ENCODE measurements around the gene CDC45. TPM values are rescaled to one million over a fixed set of nuclear protein-coding genes. Genes with fewer than 3 reads are reported as not detected.

CDC45 gene
- total and polyA plus RNA-seq, 4 experiments from 2014 or later = 0.53 to 0.64 (median 0.57) TPM; not detected in 1

DNA sequence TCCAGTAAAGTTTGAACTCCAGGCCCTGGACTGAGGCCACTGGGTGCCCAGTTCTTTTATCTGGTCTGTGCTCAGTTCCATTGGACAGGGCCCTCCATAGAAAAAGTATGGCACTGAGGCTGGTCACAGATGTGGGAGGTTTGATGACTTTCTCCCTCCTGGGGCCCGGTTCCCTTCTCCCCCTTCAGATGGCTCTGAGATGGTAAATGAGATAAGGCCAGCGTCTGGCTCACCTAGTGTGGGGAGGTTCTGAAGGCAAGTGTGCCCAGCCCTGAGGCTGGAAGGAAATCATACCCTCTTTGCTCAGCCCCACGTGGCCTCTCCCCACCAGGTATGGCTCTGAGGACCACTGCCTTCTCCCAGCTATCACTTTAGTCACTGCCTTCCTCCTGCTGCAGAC lies 45.9 kb downstream of the CDC45 start:
- H3K36me3 ChIP-seq (ENCODE audit: insufficient read depth, low read length) = no peaks in the 10 kb centered on the region
- intact Hi-C loops (cut with micrococcal nuclease) = no loop called here

DNA sequence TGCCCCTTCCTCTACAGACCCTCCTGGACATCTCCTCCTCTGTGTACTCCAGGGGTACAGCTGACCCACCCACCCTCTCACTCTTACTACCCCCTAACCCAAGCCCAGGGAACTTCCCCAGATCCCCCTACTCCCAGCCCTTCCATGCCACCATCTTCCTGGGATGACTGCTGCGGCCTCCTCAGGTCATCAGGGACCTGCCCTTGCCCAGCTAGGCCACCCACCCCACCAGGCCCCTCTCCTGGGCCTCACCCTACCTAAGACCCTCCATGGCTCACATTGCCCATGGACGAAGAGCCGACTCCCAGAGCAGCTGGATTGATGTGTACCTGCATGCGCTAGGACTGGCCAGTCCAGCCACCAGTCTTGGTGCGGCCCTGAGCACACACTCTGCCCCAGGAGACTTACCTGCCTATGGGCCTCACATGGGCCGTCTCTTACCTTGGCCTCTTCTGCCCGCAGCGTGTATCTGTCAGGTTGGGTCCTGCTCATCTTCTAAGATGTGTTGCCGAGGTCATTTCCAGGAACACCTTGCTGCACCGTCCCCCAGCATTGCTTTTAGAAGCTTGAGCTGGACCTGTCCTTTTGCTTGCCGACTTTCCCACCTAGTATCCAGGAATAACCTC lies 46.5 kb downstream of the CDC45 start:
- Mint-ChIP-seq H3K4me3 (peak overlapping the region in 1 of 8 donors; percentile 54), H3K27ac (no peak overlapping the region), H3K4me1 (peaks cover 0 to 5% (median 2%) of the 10 kb centered on the region in 4 donors), H3K27me3 (peaks cover 12 to 22% of the 10 kb centered on the region in 2 donors), H3K36me3 (no peaks in the 10 kb centered on the region), H3K9me3 (no peaks in the 10 kb centered on the region)
- intact Hi-C loops (cut with micrococcal nuclease) = no loop called here
- CTCF ChIA-PET (ENCODE audit: partially characterized antibody) = no interaction called here
- POLR2A ChIA-PET (ENCODE audit: partially characterized antibody) = no interaction called here
- Histone ChIP-seq H3K27me3 (ENCODE audit: insufficient read depth, low read length) (peaks cover 7% of the 10 kb centered on the region), H3K27ac (ENCODE audit: low read depth, low read length) (no peak overlapping the region), H3K4me3 (ENCODE audit: low read length in 2 of 2) (no peak overlapping the region), H3K9me3 (ENCODE audit: control insufficient read depth in 1 of 2, low read length in 2 of 2) (no peaks in the 10 kb centered on the region), H3K4me1 (ENCODE audit: insufficient read depth, low read length) (no peaks in the 10 kb centered on the region), H3K36me3 (ENCODE audit: insufficient read depth, low read length) (no peaks in the 10 kb centered on the region)
- DNase-seq = no peak

More for the DNA sequence above, 45.9 kb downstream of the CDC45 start:
- no peaks in the 10 kb centered on the region for H3K4me1 ChIP-seq (ENCODE audit: insufficient read depth, low read length)
- H3K27me3 ChIP-seq (ENCODE audit: insufficient read depth, low read length) = peaks cover 7% of the 10 kb centered on the region
- Mint-ChIP-seq H3K36me3 (no peaks in the 10 kb centered on the region), H3K27me3 (peaks cover 12 to 22% of the 10 kb centered on the region in 2 donors), H3K27ac (no peak overlapping the region), H3K9me3 (no peaks in the 10 kb centered on the region), H3K4me1 (peaks cover 0 to 5% (median 2%) of the 10 kb centered on the region in 4 donors), H3K4me3 (peak overlapping the region in 2 of 8 donors; percentile 6 to 54)
- no peak overlapping the region for H3K4me3 ChIP-seq (ENCODE audit: low read length in 2 of 2)
- no peak overlapping the region for H3K27ac ChIP-seq (ENCODE audit: low read depth, low read length)
- ChIA-PET CTCF (ENCODE audit: partially characterized antibody) (no interaction called here), POLR2A (ENCODE audit: partially characterized antibody) (no interaction called here)
- no peaks in the 10 kb centered on the region for H3K9me3 ChIP-seq (ENCODE audit: control insufficient read depth in 1 of 2, low read length in 2 of 2)
- no peak for DNase-seq

DNA sequence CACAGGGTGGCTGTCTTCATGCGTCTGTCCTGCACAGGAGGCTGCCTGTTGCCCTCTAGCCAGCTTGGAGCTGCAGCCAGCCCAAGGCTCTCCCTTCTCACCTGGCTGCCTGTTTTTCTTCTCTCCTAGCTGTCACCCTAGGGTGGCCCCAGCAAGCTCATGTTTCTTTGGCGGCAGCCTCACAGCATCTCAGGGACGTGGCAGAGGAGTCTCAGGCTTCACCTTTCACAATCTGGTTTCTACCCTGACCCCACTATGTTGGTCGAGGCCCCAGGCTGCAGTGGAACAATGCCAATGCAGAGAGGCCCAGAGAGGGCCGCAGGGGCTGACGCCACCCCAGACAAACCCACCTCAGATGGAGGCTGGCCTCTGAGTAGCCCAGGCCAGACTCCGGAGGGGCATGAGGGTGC lies 47.0 kb downstream of the CDC45 start:
- Histone ChIP-seq H3K9me3 (ENCODE audit: control insufficient read depth in 1 of 2, low read length in 2 of 2) (no peaks in the 10 kb centered on the region), H3K36me3 (ENCODE audit: insufficient read depth, low read length) (no peaks in the 10 kb centered on the region), H3K4me3 (ENCODE audit: low read length in 2 of 2) (no peak overlapping the region), H3K4me1 (ENCODE audit: insufficient read depth, low read length) (no peaks in the 10 kb centered on the region), H3K27me3 (ENCODE audit: insufficient read depth, low read length) (peaks cover 7% of the 10 kb centered on the region), H3K27ac (ENCODE audit: low read depth, low read length) (no peak overlapping the region)
- H3K9me3 Mint-ChIP-seq = no peaks in the 10 kb centered on the region
- no peak overlapping the region for H3K4me3 Mint-ChIP-seq
- no peaks in the 10 kb centered on the region for H3K36me3 Mint-ChIP-seq
- H3K4me1 Mint-ChIP-seq = peaks cover 0 to 5% (median 2%) of the 10 kb centered on the region in 4 donors
- intact Hi-C loops (cut with micrococcal nuclease) = no loop called here
- DNase-seq = no peak
- no peak overlapping the region for H3K27ac Mint-ChIP-seq
- ChIA-PET CTCF (ENCODE audit: partially characterized antibody) (no interaction called here), POLR2A (ENCODE audit: partially characterized antibody) (no interaction called here)
- H3K27me3 Mint-ChIP-seq = peaks cover 12 to 22% of the 10 kb centered on the region in 2 donors

DNA sequence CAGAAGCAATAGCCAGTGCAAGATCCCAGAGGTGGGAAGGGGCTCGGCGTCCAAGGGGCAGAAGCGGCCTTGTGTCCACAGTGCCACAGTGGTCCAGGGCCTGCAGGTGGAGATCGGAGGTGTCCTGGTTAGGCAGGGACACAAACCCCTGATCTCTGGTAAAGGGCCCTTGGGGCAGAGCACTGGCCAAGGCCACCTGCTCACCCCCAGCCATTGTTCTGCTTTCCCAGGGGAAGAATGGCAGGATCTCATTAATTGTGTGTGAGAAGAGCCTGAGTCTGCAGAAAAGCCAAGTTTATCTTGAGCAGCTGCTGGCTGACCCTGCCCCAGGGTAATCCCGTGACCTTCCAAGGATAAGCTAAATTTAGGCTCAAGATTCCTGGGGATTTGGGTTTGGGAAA lies 47.6 kb downstream of the CDC45 start:
- Mint-ChIP-seq H3K9me3 (no peaks in the 10 kb centered on the region), H3K27me3 (peaks cover 12 to 22% of the 10 kb centered on the region in 2 donors), H3K36me3 (no peaks in the 10 kb centered on the region), H3K4me1 (peaks cover 0 to 5% (median 2%) of the 10 kb centered on the region in 4 donors), H3K27ac (no peak overlapping the region), H3K4me3 (no peak overlapping the region)
- H3K27ac ChIP-seq (ENCODE audit: low read depth, low read length) = no peak overlapping the region
- DNase-seq = no peak
- no peaks in the 10 kb centered on the region for H3K36me3 ChIP-seq (ENCODE audit: insufficient read depth, low read length)
- CTCF ChIA-PET (ENCODE audit: partially characterized antibody) = no interaction called here
- intact Hi-C loops (cut with micrococcal nuclease) = no loop called here
- H3K9me3 ChIP-seq (ENCODE audit: control insufficient read depth in 1 of 2, low read length in 2 of 2) = no peaks in the 10 kb centered on the region
- H3K4me1 ChIP-seq (ENCODE audit: insufficient read depth, low read length) = no peaks in the 10 kb centered on the region
- peaks cover 7% of the 10 kb centered on the region for H3K27me3 ChIP-seq (ENCODE audit: insufficient read depth, low read length)
- H3K4me3 ChIP-seq (ENCODE audit: low read length in 2 of 2) = no peak overlapping the region
- POLR2A ChIA-PET (ENCODE audit: partially characterized antibody) = no interaction called here

DNA sequence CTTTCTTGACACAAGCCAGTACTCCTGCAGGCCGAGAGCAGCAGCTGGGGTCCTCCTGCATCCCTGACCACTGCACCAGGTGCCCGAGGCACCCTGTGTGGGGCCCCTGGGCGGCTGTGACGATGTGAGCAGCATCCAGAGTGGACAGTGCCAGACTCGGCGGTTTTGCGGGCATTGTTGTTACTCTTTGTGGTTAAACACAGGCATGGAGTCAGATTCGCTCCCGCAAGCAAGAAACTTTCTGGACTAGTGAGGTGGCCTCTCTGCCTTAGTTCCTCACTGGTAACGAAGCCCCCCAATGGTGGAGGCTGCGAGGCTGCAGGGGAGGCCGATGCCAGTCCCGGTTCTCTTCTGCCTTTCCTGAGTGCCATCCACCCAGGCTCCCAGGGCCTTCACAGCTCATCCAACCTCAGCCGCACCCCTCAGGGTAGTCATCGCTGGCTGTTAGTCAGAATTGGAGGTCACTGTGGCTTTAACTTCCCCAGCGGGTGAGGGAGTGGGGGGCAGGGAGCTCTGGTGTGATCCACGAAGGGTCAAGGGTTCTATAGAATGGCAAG lies 48.2 kb downstream of the CDC45 start:
- no peak overlapping the region for H3K27ac ChIP-seq (ENCODE audit: low read depth, low read length)
- H3K27ac Mint-ChIP-seq = no peak overlapping the region
- H3K27me3 ChIP-seq (ENCODE audit: insufficient read depth, low read length) = peaks cover 7% of the 10 kb centered on the region
- H3K9me3 ChIP-seq (ENCODE audit: control insufficient read depth in 1 of 2, low read length in 2 of 2) = no peaks in the 10 kb centered on the region
- H3K4me1 Mint-ChIP-seq = peaks cover 0 to 5% (median 2%) of the 10 kb centered on the region in 4 donors
- POLR2A ChIA-PET (ENCODE audit: partially characterized antibody) = no interaction called here
- no peaks in the 10 kb centered on the region for H3K9me3 Mint-ChIP-seq
- peaks cover 13 to 22% of the 10 kb centered on the region in 2 donors for H3K27me3 Mint-ChIP-seq
- H3K4me3 Mint-ChIP-seq = no peak overlapping the region
- no peaks in the 10 kb centered on the region for H3K36me3 Mint-ChIP-seq
- intact Hi-C loops (cut with micrococcal nuclease) = no loop called here
- no peak overlapping the region for H3K4me3 ChIP-seq (ENCODE audit: low read length in 2 of 2)
- no peaks in the 10 kb centered on the region for H3K4me1 ChIP-seq (ENCODE audit: insufficient read depth, low read length)
- H3K36me3 ChIP-seq (ENCODE audit: insufficient read depth, low read length) = no peaks in the 10 kb centered on the region
- DNase-seq = no peak
- CTCF ChIA-PET (ENCODE audit: partially characterized antibody) = no interaction called here

DNA sequence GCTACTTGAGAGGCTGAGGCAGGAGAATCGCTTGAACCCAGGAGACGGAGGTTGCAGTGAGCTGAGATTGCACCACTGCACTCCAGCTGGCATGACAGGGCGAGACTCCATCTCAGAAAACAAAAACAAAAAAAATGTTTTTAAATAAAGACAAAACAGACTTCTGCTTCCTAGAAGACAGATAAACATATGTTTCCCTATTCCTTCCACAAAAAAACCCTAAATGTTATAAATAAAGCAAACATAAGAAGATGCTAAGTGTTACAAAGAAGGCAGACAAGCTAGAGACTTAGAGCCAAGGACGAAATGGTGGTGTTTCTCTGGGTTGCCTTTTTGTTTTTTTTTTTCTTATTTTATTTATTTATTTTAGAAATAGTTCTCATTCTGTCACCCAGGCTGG lies 50.1 kb downstream of the CDC45 start:
- Mint-ChIP-seq H3K27ac (no peak overlapping the region), H3K36me3 (no peaks in the 10 kb centered on the region), H3K27me3 (peaks cover 13 to 18% of the 10 kb centered on the region in 2 donors), H3K4me3 (no peak overlapping the region), H3K4me1 (peaks cover 0 to 2% (median under 1%) of the 10 kb centered on the region in 4 donors), H3K9me3 (no peaks in the 10 kb centered on the region)
- H3K4me1 ChIP-seq (ENCODE audit: insufficient read depth, low read length) = no peaks in the 10 kb centered on the region
- peaks cover 7% of the 10 kb centered on the region for H3K27me3 ChIP-seq (ENCODE audit: insufficient read depth, low read length)
- no peaks in the 10 kb centered on the region for H3K36me3 ChIP-seq (ENCODE audit: insufficient read depth, low read length)
- ChIA-PET POLR2A (ENCODE audit: partially characterized antibody) (no interaction called here), CTCF (ENCODE audit: partially characterized antibody) (no interaction called here)
- H3K9me3 ChIP-seq (ENCODE audit: control insufficient read depth in 1 of 2, low read length in 2 of 2) = no peaks in the 10 kb centered on the region
- intact Hi-C loops (cut with micrococcal nuclease) = no loop called here
- DNase-seq = no peak
- H3K27ac ChIP-seq (ENCODE audit: low read depth, low read length) = no peak overlapping the region
- no peak overlapping the region for H3K4me3 ChIP-seq (ENCODE audit: low read length in 2 of 2)

DNA sequence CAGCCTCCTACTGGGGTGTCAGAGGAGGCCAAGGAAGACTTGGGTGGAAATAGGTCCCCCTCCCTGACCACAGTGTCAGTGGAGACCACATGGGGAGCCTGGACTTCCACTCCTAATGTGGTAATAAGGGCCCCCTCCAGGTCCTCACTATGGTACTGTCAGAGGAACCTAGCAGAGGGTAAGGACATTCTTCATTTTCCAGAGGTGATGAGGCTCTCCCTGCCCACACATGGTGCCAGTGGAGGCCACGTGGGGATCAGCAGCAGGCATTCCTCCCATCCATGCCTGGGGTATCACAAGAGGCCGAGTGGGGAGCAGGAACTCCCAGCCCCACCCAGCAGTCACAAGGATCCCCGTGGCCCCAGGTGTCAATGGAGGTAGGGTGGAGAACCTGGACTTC lies 51.0 kb downstream of the CDC45 start:
- Histone ChIP-seq H3K36me3 (ENCODE audit: insufficient read depth, low read length) (no peaks in the 10 kb centered on the region), H3K4me3 (ENCODE audit: low read length in 2 of 2) (no peak overlapping the region), H3K27me3 (ENCODE audit: insufficient read depth, low read length) (no peaks in the 10 kb centered on the region), H3K4me1 (ENCODE audit: insufficient read depth, low read length) (no peaks in the 10 kb centered on the region), H3K27ac (ENCODE audit: low read depth, low read length) (no peak overlapping the region), H3K9me3 (ENCODE audit: control insufficient read depth in 1 of 2, low read length in 2 of 2) (no peaks in the 10 kb centered on the region)
- Mint-ChIP-seq H3K27me3 (peaks cover 14 to 16% of the 10 kb centered on the region in 2 donors), H3K4me3 (no peak overlapping the region), H3K4me1 (no peaks in the 10 kb centered on the region), H3K27ac (peak overlapping the region in 1 of 7 donors; percentile 37), H3K9me3 (no peaks in the 10 kb centered on the region), H3K36me3 (no peaks in the 10 kb centered on the region)
- ChIA-PET CTCF (ENCODE audit: partially characterized antibody) (no interaction called here), POLR2A (ENCODE audit: partially characterized antibody) (no interaction called here)
- no peak for DNase-seq
- intact Hi-C loops (cut with micrococcal nuclease) = no loop called here
